ENCODE results near the gene EID2.
A peak's percentile ranks its signal among the peaks of the same experiment; 100 is the strongest.

EID2 gene

DNA sequence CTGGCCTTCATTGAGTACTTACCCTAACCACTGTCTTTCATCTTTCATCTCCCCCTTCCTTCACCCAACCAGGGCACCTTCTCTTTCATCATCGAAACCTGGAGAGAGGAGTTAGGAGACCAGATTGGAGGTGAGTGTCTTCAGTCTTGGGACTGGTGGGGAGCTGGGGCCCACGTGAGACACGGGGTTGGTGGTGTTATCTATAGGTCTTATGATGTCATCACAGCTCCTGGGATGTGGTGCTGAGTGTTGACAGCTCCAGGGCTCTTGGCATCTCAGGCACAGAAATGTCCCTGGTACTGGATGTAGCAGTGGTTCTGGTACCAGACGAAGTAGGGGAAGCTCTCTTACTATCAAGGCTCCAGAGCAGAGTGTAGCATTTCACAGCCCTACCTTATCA lies 39.4 kb downstream of the EID2 start:
- no peak for DNase-seq

DNA sequence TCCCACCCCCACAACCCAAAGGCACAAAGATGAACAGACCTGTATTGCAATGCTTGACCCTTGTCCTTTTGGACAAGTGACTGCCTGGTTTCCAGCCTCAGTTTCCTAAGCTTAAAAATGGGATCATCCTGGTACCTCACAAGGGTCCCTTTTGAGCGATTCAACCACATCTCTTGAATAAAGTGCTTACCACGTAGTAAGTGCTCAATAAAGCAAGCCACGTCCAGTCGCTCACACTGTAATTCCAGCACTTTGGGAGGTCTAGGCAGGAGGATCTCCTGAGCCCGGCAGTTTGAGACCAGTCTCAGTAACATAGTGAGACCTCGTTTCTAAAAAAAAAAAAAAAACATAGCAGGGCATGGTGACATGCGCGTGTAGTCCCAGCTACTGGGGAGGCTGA lies 40.0 kb downstream of the EID2 start:
- no peak for DNase-seq

- DNase-seq, result peak in 1 of 2 experiments; percentile 29
Measured at GRCh38 chr19:39498798-39499642, 40.9 kb downstream of the EID2 start, which contains the start of gene DLL3. Gene DLL3 (plus strand): TSS chr19:39498947. CDS start chr19:39498975, 28 bp downstream.

GRCh38 chr19:39497996-39498797 lies 41.8 kb downstream of the EID2 start:
- DNase-seq, result peak; percentile 49 to 61

- no peak for DNase-seq
Measured at GRCh38 chr19:39497701-39497995, 42.3 kb downstream of the EID2 start.

- no peak for DNase-seq
Measured at GRCh38 chr19:39496063-39496462, 43.9 kb downstream of the EID2 start.

- no peak for DNase-seq
Measured at GRCh38 chr19:39494661-39495060, 45.3 kb downstream of the EID2 start.

DNA sequence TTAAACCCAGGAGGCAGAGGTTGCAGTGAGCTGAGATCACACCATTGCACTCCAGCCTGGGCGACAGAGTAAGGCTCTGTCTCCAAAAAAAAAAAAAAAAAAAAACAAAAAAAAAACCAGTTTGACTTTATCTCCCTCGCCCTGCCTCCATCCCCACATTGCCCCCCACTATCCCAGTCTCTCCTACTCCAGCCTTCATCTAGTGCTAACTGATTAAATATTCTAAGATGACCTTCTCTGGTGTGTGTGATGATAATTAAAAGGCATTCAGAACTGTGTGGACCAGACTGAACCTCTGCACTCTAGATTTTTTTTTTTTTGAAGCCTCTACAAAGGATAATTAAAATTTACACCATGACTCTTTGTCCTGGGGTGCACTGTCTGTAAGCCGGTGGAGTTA lies 47.2 kb downstream of the EID2 start:
- DNase-seq, result no peak

DNA sequence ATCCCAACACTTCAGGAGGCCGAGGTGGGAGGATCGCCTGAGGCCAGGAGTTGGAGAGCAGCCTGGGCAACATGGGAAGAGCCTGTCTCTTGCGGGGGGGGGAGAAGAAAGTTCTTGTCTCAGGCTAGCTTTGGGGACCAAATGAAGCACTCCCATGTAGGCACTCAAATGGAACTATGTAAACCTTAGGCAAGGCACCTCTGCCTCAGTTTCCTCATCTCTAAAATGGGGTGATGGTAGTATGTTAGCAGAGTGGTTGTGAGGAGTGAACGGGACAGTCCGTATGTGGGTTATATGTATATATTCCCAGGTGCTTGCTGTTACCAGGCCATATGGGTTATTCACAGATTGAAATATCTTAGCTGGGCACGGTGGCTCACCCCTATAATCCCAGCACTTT lies 47.7 kb downstream of the EID2 start:
- DNase-seq, result no peak

- DNase-seq, result no peak
Measured at GRCh38 chr19:39489756-39490155, 50.2 kb downstream of the EID2 start.
